Measurements from ENCODE around the gene PPP1R36. TPM values are rescaled to one million over a fixed set of nuclear protein-coding genes. Genes with fewer than 3 reads are reported as not detected.

PPP1R36 gene
- total RNA-seq, 1 experiment from 2014 or later, result 0.34 TPM

DNA sequence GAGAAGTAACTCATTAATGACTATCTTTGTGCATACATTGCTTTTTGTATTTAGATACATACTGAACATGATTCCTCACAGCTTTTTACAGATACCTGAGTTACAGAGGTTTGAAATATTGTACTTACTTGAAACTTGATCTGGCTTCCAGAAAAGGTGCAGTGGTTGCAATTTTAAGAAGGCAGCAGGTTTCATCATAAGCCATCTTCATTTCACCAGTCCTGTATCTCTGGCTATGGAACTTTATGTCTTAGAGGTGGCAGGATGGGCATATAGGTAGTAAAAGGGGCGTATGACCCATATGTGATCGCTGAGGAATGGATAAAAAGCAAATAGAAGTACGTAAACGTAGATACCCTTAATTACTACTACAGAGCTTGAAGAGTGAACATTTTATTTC is 31.5 kb upstream of the PPP1R36 start:
- H3K27ac ChIP-seq (ENCODE audit: low read depth, low read length, poor library complexity, severe bottlenecking), result no peak overlapping the region
- H3K4me1 ChIP-seq (ENCODE audit: insufficient read depth, low read length, poor library complexity, severe bottlenecking), result no peaks in the 10 kb centered on the region
- H3K4me3 ChIP-seq (ENCODE audit: low read depth, low read length, poor library complexity, severe bottlenecking), result no peak overlapping the region
- CTCF ChIA-PET, result no interaction called here
- no peak for DNase-seq (ENCODE audit: low spot score)
- peaks cover 17% of the 10 kb centered on the region for H3K36me3 ChIP-seq (ENCODE audit: insufficient read depth, low read length, poor library complexity, severe bottlenecking)
- POLR2A ChIA-PET (ENCODE audit: low non-redundant PET), result interaction anchor here (0.7 kb wide), 1 partner anchor 629 kb away, joined by 3 read pairs; no protein-coding TSS in a partner anchor
- no peak for TF ChIP-seq CTCF (conservative IDR thresholded peaks at IDR 0.05; ENCODE audit: low read depth, low read length)
- no peaks in the 10 kb centered on the region for H3K27me3 ChIP-seq (replicated peaks; ENCODE audit: insufficient read depth, low read depth, low read length, poor library complexity)
- intact Hi-C loops (cut with micrococcal nuclease; ENCODE audit: unreplicated experiment), result no loop called here
- no TSS peak for BruUV-seq (replicated peaks)
- H3K9me3 ChIP-seq (ENCODE audit: low read depth, low read length, poor library complexity, severe bottlenecking), result no peaks in the 10 kb centered on the region

- peaks cover 28% of the 10 kb centered on the region for H3K36me3 ChIP-seq (ENCODE audit: insufficient read depth, low read length, poor library complexity, severe bottlenecking)
- no TSS peak for BruUV-seq (replicated peaks)
- DNase-seq (ENCODE audit: low spot score), result no peak
- H3K4me1 ChIP-seq (ENCODE audit: insufficient read depth, low read length, poor library complexity, severe bottlenecking), result no peaks in the 10 kb centered on the region
- H3K4me3 ChIP-seq (ENCODE audit: low read depth, low read length, poor library complexity, severe bottlenecking), result no peak overlapping the region
- TF ChIP-seq CTCF (conservative IDR thresholded peaks at IDR 0.05; ENCODE audit: low read depth, low read length) (no peak), EZH2 (IDR thresholded peaks at IDR 0.05; ENCODE audit: borderline replicate concordance, low read depth, low read length, poor library complexity, severe bottlenecking) (no peak)
- intact Hi-C loops (cut with micrococcal nuclease; ENCODE audit: unreplicated experiment), result no loop called here
- CTCF ChIA-PET, result no interaction called here
- no peaks in the 10 kb centered on the region for H3K27me3 ChIP-seq (replicated peaks; ENCODE audit: insufficient read depth, low read depth, low read length, poor library complexity)
- POLR2A ChIA-PET (ENCODE audit: low non-redundant PET), result no interaction called here
- H3K27ac ChIP-seq (ENCODE audit: low read depth, low read length, poor library complexity, severe bottlenecking), result no peak overlapping the region
- H3K9me3 ChIP-seq (ENCODE audit: low read depth, low read length, poor library complexity, severe bottlenecking), result no peaks in the 10 kb centered on the region
These were observed 29.1 kb upstream of the PPP1R36 start for GRCh38 chr14:64520699-64521098.

GRCh38 chr14:64522591-64523355 is 27.0 kb upstream of the PPP1R36 start:
- TF ChIP-seq EZH2 (IDR thresholded peaks at IDR 0.05; ENCODE audit: borderline replicate concordance, low read depth, low read length, poor library complexity, severe bottlenecking) (no peak), CTCF (conservative IDR thresholded peaks at IDR 0.05; ENCODE audit: low read depth, low read length) (no peak)
- POLR2A ChIA-PET (ENCODE audit: low non-redundant PET), result no interaction called here
- DNase-seq (ENCODE audit: low spot score), result no peak
- no TSS peak for BruUV-seq (replicated peaks)
- Histone ChIP-seq H3K4me3 (ENCODE audit: low read depth, low read length, poor library complexity, severe bottlenecking) (no peak overlapping the region), H3K4me1 (ENCODE audit: insufficient read depth, low read length, poor library complexity, severe bottlenecking) (no peaks in the 10 kb centered on the region), H3K27ac (ENCODE audit: low read depth, low read length, poor library complexity, severe bottlenecking) (no peak overlapping the region), H3K36me3 (ENCODE audit: insufficient read depth, low read length, poor library complexity, severe bottlenecking) (peaks cover 28% of the 10 kb centered on the region), H3K9me3 (ENCODE audit: low read depth, low read length, poor library complexity, severe bottlenecking) (no peaks in the 10 kb centered on the region), H3K27me3 (replicated peaks; ENCODE audit: insufficient read depth, low read depth, low read length, poor library complexity) (no peaks in the 10 kb centered on the region)
- CTCF ChIA-PET, result interaction anchor here (0.7 kb wide), 1 partner anchor 300 kb away, joined by 3 read pairs; no protein-coding TSS in a partner anchor
- intact Hi-C loops (cut with micrococcal nuclease; ENCODE audit: unreplicated experiment), result no loop called here

All from A673 (cell line).